H9 (cell line): ENCODE data around the gene MRC1. TPM values are rescaled to one million over a fixed set of nuclear protein-coding genes. Genes with fewer than 3 reads are reported as not detected.

Experiments used
- DNase-seq: peaks from one replicate; pipeline ENCODE4 v3.0.0-alpha.2; 2017
- H2AFZ ChIP-seq: one replicate; pipeline ENCODE4 v1.6.1; 2013; ENCODE audit warnings: mild to moderate bottlenecking, low read length, control low read depth, moderate library complexity
- H2AK5ac ChIP-seq: 2 replicates; pipeline ENCODE4 v1.6.1; 2013; ENCODE audit warnings: low read length, control low read depth, mixed read lengths; ENCODE audit not compliant: insufficient read length
- H2BK120ac ChIP-seq: one replicate; pipeline ENCODE4 v1.6.1; 2013; ENCODE audit warnings: low read depth, mild to moderate bottlenecking, low read length, control low read depth, inconsistent platforms; ENCODE audit not compliant: poor library complexity, severe bottlenecking
- H2BK12ac ChIP-seq: 2 replicates; pipeline ENCODE4 v1.6.1; 2013; ENCODE audit warnings: low read length, control low read depth, mixed read lengths, low read depth; ENCODE audit not compliant: insufficient read length
- H2BK15ac ChIP-seq: 2 replicates; pipeline ENCODE4 v1.6.1; 2013; ENCODE audit warnings: low read depth, low read length, control low read depth
- H2BK20ac ChIP-seq: one replicate; pipeline ENCODE4 v1.6.1; 2013; ENCODE audit warnings: low read depth, mild to moderate bottlenecking, low read length, control low read depth, inconsistent platforms; ENCODE audit not compliant: poor library complexity, severe bottlenecking
- H2BK5ac ChIP-seq: 2 replicates; pipeline ENCODE4 v1.6.1; 2013; ENCODE audit warnings: low read length, control low read depth, mixed read lengths; ENCODE audit not compliant: insufficient read length
- H3K14ac ChIP-seq: 2 replicates; pipeline ENCODE4 v1.6.1; 2013; ENCODE audit warnings: low read length, control low read depth; ENCODE audit not compliant: insufficient read depth
- H3K18ac ChIP-seq: 2 replicates; pipeline ENCODE4 v1.6.1; 2013; ENCODE audit warnings: low read depth, mild to moderate bottlenecking, mixed read lengths, low read length, control low read depth; ENCODE audit not compliant: insufficient read length
- H3K23ac ChIP-seq: 2 replicates; pipeline ENCODE4 v1.6.1; 2013; ENCODE audit warnings: low read length, control low read depth, mixed read lengths, low read depth; ENCODE audit not compliant: insufficient read length
- H3K23me2 ChIP-seq: 2 replicates; pipeline ENCODE4 v1.6.1; 2013; ENCODE audit warnings: low read depth, mild to moderate bottlenecking, mixed read lengths, low read length, control low read depth; ENCODE audit not compliant: insufficient read length, poor library complexity, severe bottlenecking
- H3K27ac ChIP-seq: 2 replicates; pipeline ENCODE4 v1.5.1; 2013; ENCODE audit warnings: low read length, control low read depth, mixed read lengths, low read depth; ENCODE audit not compliant: insufficient read length
- H3K27me3 ChIP-seq: 2 replicates; pipeline ENCODE4 v1.6.1; 2013; ENCODE audit warnings: low read length, control low read depth, inconsistent platforms; ENCODE audit not compliant: insufficient read depth
- H3K4ac ChIP-seq: 2 replicates; pipeline ENCODE4 v1.6.1; 2013; ENCODE audit warnings: low read depth, mild to moderate bottlenecking, control low read depth, inconsistent platforms, low read length, moderate library complexity
- H3K4me1 ChIP-seq: 2 replicates; pipeline ENCODE4 v1.6.1; 2013; ENCODE audit warnings: low read length, control low read depth, inconsistent platforms; ENCODE audit not compliant: insufficient read depth
- H3K4me2 ChIP-seq: 2 replicates; pipeline ENCODE4 v1.6.1; 2013; ENCODE audit warnings: low read length, control low read depth, mixed read lengths; ENCODE audit not compliant: insufficient read length, insufficient read depth
- H3K56ac ChIP-seq: 2 replicates; pipeline ENCODE4 v1.6.1; 2013; ENCODE audit warnings: low read depth, mild to moderate bottlenecking, mixed read lengths, low read length, control low read depth; ENCODE audit not compliant: insufficient read length
- H3K79me1 ChIP-seq: 2 replicates; pipeline ENCODE4 v1.6.1; 2013; ENCODE audit warnings: low read depth, mild to moderate bottlenecking, moderate library complexity, low read length, control low read depth, inconsistent platforms; ENCODE audit not compliant: insufficient read depth, poor library complexity, severe bottlenecking
- H3K79me2 ChIP-seq: 2 replicates; pipeline ENCODE4 v1.6.1; 2013; ENCODE audit warnings: low read length, control low read depth, inconsistent platforms; ENCODE audit not compliant: insufficient read depth
- H3K9ac ChIP-seq: 2 replicates; pipeline ENCODE4 v1.6.1; 2013; ENCODE audit warnings: low read length, control low read depth, mixed read lengths; ENCODE audit not compliant: insufficient read length; ENCODE audit errors: extremely low read depth
- H3K9me3 ChIP-seq: one replicate; pipeline ENCODE4 v1.6.1; 2013; ENCODE audit warnings: low read depth, low read length, inconsistent platforms; ENCODE audit not compliant: control insufficient read depth
- H3T11ph ChIP-seq: one replicate; pipeline ENCODE4 v1.6.1; 2013; ENCODE audit warnings: mild to moderate bottlenecking, low read length, control low read depth, inconsistent platforms
- H4K20me1 ChIP-seq: one replicate; pipeline ENCODE4 v1.6.1; 2013; ENCODE audit not compliant: control insufficient read depth, insufficient read length, insufficient read depth
- H4K5ac ChIP-seq: 2 replicates; pipeline ENCODE4 v1.6.1; 2013; ENCODE audit warnings: low read depth, mild to moderate bottlenecking, mixed read lengths, low read length, control low read depth; ENCODE audit not compliant: insufficient read length
- H4K8ac ChIP-seq: replicated peaks from 2 replicates; pipeline ENCODE4 v1.6.1; 2013; ENCODE audit warnings: low read length, control low read depth, mixed read lengths, low read depth; ENCODE audit not compliant: insufficient read length
- H4K91ac ChIP-seq: 2 replicates; pipeline ENCODE4 v1.6.1; 2013; ENCODE audit warnings: low read depth, mild to moderate bottlenecking, moderate library complexity, mixed read lengths, low read length, control low read depth; ENCODE audit not compliant: insufficient read length
- H3K27ac Mint-ChIP-seq, 3 experiments: 2 replicates in 2 of 3; 3 replicates in 1 of 3; pipeline ENCODE4 v1.8.0; 2020 to 2021; ENCODE audit warnings: mixed read lengths in 3 of 3, mild to moderate bottlenecking in 1 of 3, moderate library complexity in 1 of 3
- H3K27me3 Mint-ChIP-seq: 2 replicates; pipeline ENCODE4 v1.8.0; 2021; ENCODE audit warnings: low read depth, mild to moderate bottlenecking, moderate library complexity, mixed read lengths
- H3K36me3 Mint-ChIP-seq, 3 experiments: 2 replicates in 2 of 3; 3 replicates in 1 of 3; pipeline ENCODE4 v1.8.0; 2020 to 2021; ENCODE audit warnings: low read depth in 3 of 3, mixed read lengths in 3 of 3; ENCODE audit not compliant: insufficient read depth in 1 of 3
- H3K4me1 Mint-ChIP-seq, 2 experiments: 2 replicates each; pipeline ENCODE4 v1.8.0; 2020; ENCODE audit warnings: mixed read lengths in 2 of 2
- H3K4me3 Mint-ChIP-seq, 2 experiments: 2 replicates in 1 of 2; 3 replicates in 1 of 2; pipeline ENCODE4 v1.8.0; 2020 to 2021; ENCODE audit warnings: mild to moderate bottlenecking in 2 of 2, mixed read lengths in 2 of 2, moderate library complexity in 1 of 2
- H3K9me3 Mint-ChIP-seq, 2 experiments: 2 replicates in 1 of 2; 3 replicates in 1 of 2; pipeline ENCODE4 v1.8.0; 2020; ENCODE audit warnings: mild to moderate bottlenecking in 2 of 2, mixed read lengths in 2 of 2, moderate library complexity in 1 of 2
- CTCF ChIP-seq: fragments of 200-600 bp; sonication (generic); conservative IDR thresholded peaks from 3 replicates; pipeline ENCODE4 v1.8.0; 2021; ENCODE audit warnings: antibody characterized with exemption, mild to moderate bottlenecking
- WGBS: extraction: QIAGEN DNeasy Blood & Tissue Kit; methylation state at CpG from one replicate; pipeline ENCODE4 v1.1.7; 2013; ENCODE audit warnings: missing lambda C conversion rate, low lambda C conversion rate, mixed read lengths; ENCODE audit not compliant: insufficient read length; ENCODE audit errors: extremely low coverage; 5-methylcytosine and 5-hydroxymethylcytosine counted together
- total RNA-seq: library from RNA; stranded (reverse); gene quantifications from 2 replicates; pipeline ENCODE4 v1.2.1, GENCODE V29; 2021

The MRC1 gene
- total RNA-seq, 1 experiment from 2014 or later, result not detected

DNA sequence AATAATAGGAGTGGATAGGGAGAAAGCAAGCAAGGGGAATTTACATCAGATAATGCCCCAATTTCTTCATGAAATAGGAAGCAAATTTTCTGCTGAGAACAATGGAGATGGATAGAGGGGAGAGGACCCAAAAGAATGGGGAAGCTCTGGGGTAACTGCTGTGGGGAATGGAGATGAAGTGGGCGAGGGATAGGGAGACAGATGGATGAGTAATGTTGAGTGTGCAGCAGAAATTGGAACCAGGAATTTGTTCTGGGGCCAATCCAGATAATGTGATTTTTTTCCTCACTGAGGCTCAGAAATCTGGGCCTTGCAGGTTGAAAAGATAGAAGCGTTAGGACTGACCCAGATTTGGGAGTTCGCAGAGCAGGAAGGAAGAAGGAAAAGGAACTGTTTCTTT is 24.5 kb upstream of the MRC1 start:
- DNase-seq, result no peak
- H3K9me3 Mint-ChIP-seq, result no peaks in the 10 kb centered on the region
- Histone ChIP-seq H2BK5ac (no peak overlapping the region), H4K8ac (no peak overlapping the region), H4K91ac (no peak overlapping the region), H2AK5ac (no peak overlapping the region), H3K4me2 (no peak overlapping the region), H3K79me1 (no peaks in the 10 kb centered on the region), H3K56ac (no peak overlapping the region), H2AFZ (no peak overlapping the region), H3K4ac (no peak overlapping the region), H3K18ac (no peak overlapping the region), H2BK120ac (no peak overlapping the region), H3K4me1 (no peaks in the 10 kb centered on the region), H2BK20ac (no peak overlapping the region), H3K27me3 (no peaks in the 10 kb centered on the region), H3K23ac (no peak overlapping the region), H3K27ac (no peak overlapping the region), H2BK15ac (no peak overlapping the region), H4K5ac (no peak overlapping the region), H3K14ac (no peak overlapping the region), H4K20me1 (no peaks in the 10 kb centered on the region), H3T11ph (no peak overlapping the region), H2BK12ac (no peak overlapping the region), H3K9ac (no peak overlapping the region), H3K9me3 (no peaks in the 10 kb centered on the region), H3K23me2 (no peaks in the 10 kb centered on the region), H3K79me2 (no peaks in the 10 kb centered on the region)
- no peaks in the 10 kb centered on the region for H3K27me3 Mint-ChIP-seq
- TF ChIP-seq CTCF, result no peak
- no CpG with 5 or more reads among the region's 3 CpGs for WGBS
- no peaks in the 10 kb centered on the region for H3K36me3 Mint-ChIP-seq
- H3K4me3 Mint-ChIP-seq, result no peak overlapping the region
- no peak overlapping the region for H3K27ac Mint-ChIP-seq
- peaks cover 5 to 6% of the 10 kb centered on the region in 2 experiments for H3K4me1 Mint-ChIP-seq
